Measurements from ENCODE around the gene ATG4A.

Gene ATG4A

DNA sequence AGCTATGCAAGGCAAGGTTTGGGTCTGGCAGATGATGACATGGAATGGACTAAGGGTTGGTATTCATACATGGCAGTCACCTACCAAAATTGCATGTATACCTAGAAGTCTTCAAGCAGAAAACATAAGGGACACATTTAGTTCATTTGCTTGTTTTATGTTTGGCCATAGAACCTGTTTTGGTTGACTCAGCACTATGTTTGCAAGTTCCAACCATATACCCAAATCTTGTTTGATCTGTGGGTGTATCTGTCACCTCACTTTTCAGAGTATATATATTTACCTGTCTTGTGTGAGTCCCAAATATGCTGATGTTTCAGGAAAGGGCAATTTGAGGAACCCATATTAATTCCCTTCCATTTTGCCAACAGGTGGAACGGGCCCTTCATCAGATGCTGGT lies 39.3 kb downstream of the ATG4A start:
- DNase-seq = no peak
- H3K27ac ChIP-seq (ENCODE audit: low read depth, low read length) = no peak overlapping the region
- H3K23ac ChIP-seq (ENCODE audit: low read length) = no peak overlapping the region
- H3K9ac ChIP-seq (ENCODE audit: low read length) = no peak overlapping the region
- WGBS (ENCODE audit: extremely low coverage, insufficient coverage, insufficient read length) = no CpG with 5 or more reads among the region's 1 CpG
- H3K4me3 ChIP-seq (ENCODE audit: low read depth, low read length) = no peak overlapping the region
- no peak overlapping the region for H4K91ac ChIP-seq (ENCODE audit: low read depth, low read length)
- no peak overlapping the region for H2BK12ac ChIP-seq (ENCODE audit: low read length)
- H3K4ac ChIP-seq (ENCODE audit: low read depth, low read length) = no peak overlapping the region
- H3K4me2 ChIP-seq (ENCODE audit: low read length) = no peak overlapping the region
- H4K8ac ChIP-seq (ENCODE audit: low read depth, low read length) = no peak overlapping the region
- H3K36me3 ChIP-seq (ENCODE audit: control insufficient read depth in 1 of 2, insufficient read depth in 2 of 2, low read length in 2 of 2) = peaks cover 0 to 2% of the 10 kb centered on the region in 2 experiments
- no peaks in the 10 kb centered on the region for H3K9me3 ChIP-seq (ENCODE audit: insufficient read depth, low read depth, low read length)
- H3K18ac ChIP-seq (ENCODE audit: low read length) = no peak overlapping the region
- no peaks in the 10 kb centered on the region for H3K79me1 ChIP-seq (ENCODE audit: low read length)
- no peaks in the 10 kb centered on the region for H3K79me2 ChIP-seq (ENCODE audit: control insufficient read depth, insufficient read depth, low read length, poor library complexity)
- no peak overlapping the region for H4K12ac ChIP-seq (ENCODE audit: low read depth, low read length)
- H3K4me1 ChIP-seq (ENCODE audit: control insufficient read depth in 1 of 2, insufficient read depth in 2 of 2, low read length in 2 of 2) = no peaks in the 10 kb centered on the region
- H2AFZ ChIP-seq (ENCODE audit: insufficient read depth, low read length, poor library complexity) = no peak overlapping the region
- no peak overlapping the region for H2BK120ac ChIP-seq (ENCODE audit: insufficient read depth, low read length, poor library complexity)
- H2BK5ac ChIP-seq (ENCODE audit: low read depth, low read length, poor library complexity) = no peak overlapping the region
- H3K14ac ChIP-seq (ENCODE audit: low read length) = no peak overlapping the region
- no peak overlapping the region for H2AK5ac ChIP-seq (ENCODE audit: low read length)
- no peaks in the 10 kb centered on the region for H3K27me3 ChIP-seq (ENCODE audit: insufficient read depth, low read length)

DNA sequence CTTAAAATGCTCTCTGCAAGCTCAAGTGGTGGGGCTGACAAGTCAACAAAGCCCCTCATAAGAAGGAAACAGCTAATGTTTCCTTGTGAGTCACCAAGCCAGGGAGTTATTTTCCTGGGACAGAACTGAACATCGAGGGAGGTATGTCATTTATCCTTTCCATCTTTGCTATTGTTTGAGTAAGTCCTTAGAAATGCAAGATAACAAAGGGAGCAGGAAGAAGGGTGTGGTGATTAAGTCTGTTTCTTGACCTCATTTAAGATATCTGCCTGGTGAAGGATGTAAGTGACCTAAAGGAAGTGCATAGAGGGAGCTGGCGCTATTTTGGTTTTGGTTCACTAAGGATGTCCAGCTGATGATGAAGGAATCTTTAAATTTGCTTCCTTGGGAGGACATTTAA lies 39.9 kb downstream of the ATG4A start:
- Histone ChIP-seq H2AK5ac (ENCODE audit: low read length) (no peak overlapping the region), H2BK12ac (ENCODE audit: low read length) (no peak overlapping the region), H3K36me3 (ENCODE audit: control insufficient read depth in 1 of 2, insufficient read depth in 2 of 2, low read length in 2 of 2) (peaks cover 0 to 2% of the 10 kb centered on the region in 2 experiments), H3K9ac (ENCODE audit: low read length) (no peak overlapping the region), H3K4me2 (ENCODE audit: low read length) (no peak overlapping the region), H3K27ac (ENCODE audit: low read depth, low read length) (no peak overlapping the region), H3K23ac (ENCODE audit: low read length) (no peak overlapping the region), H4K8ac (ENCODE audit: low read depth, low read length) (no peak overlapping the region), H3K79me2 (ENCODE audit: control insufficient read depth, insufficient read depth, low read length, poor library complexity) (no peaks in the 10 kb centered on the region), H3K9me3 (ENCODE audit: insufficient read depth, low read depth, low read length) (no peaks in the 10 kb centered on the region), H3K27me3 (ENCODE audit: insufficient read depth, low read length) (no peaks in the 10 kb centered on the region), H2BK5ac (ENCODE audit: low read depth, low read length, poor library complexity) (no peak overlapping the region), H4K12ac (ENCODE audit: low read depth, low read length) (no peak overlapping the region), H3K79me1 (ENCODE audit: low read length) (no peaks in the 10 kb centered on the region), H2AFZ (ENCODE audit: insufficient read depth, low read length, poor library complexity) (no peak overlapping the region), H3K4me1 (ENCODE audit: control insufficient read depth in 1 of 2, insufficient read depth in 2 of 2, low read length in 2 of 2) (no peaks in the 10 kb centered on the region), H2BK120ac (ENCODE audit: insufficient read depth, low read length, poor library complexity) (no peak overlapping the region), H3K4ac (ENCODE audit: low read depth, low read length) (no peak overlapping the region), H3K4me3 (ENCODE audit: low read depth, low read length) (no peak overlapping the region), H3K14ac (ENCODE audit: low read length) (no peak overlapping the region), H4K91ac (ENCODE audit: low read depth, low read length) (no peak overlapping the region), H3K18ac (ENCODE audit: low read length) (no peak overlapping the region)
- WGBS (ENCODE audit: extremely low coverage, insufficient coverage, insufficient read length) = no CpG with 5 or more reads among the region's 2 CpGs
- DNase-seq = peak; percentile 8 to 64

GRCh38 chrX:108132034-108132433 lies 40.5 kb downstream of the ATG4A start:
- Histone ChIP-seq H3K36me3 (ENCODE audit: control insufficient read depth in 1 of 2, insufficient read depth in 2 of 2, low read length in 2 of 2) (peaks cover 0 to 2% of the 10 kb centered on the region in 2 experiments), H3K4ac (ENCODE audit: low read depth, low read length) (no peak overlapping the region), H3K79me2 (ENCODE audit: control insufficient read depth, insufficient read depth, low read length, poor library complexity) (no peaks in the 10 kb centered on the region), H3K9me3 (ENCODE audit: insufficient read depth, low read depth, low read length) (no peaks in the 10 kb centered on the region), H4K12ac (ENCODE audit: low read depth, low read length) (no peak overlapping the region), H3K4me2 (ENCODE audit: low read length) (no peak overlapping the region), H2AFZ (ENCODE audit: insufficient read depth, low read length, poor library complexity) (no peak overlapping the region), H4K8ac (ENCODE audit: low read depth, low read length) (no peak overlapping the region), H3K23ac (ENCODE audit: low read length) (no peak overlapping the region), H3K27me3 (ENCODE audit: insufficient read depth, low read length) (no peaks in the 10 kb centered on the region), H3K79me1 (ENCODE audit: low read length) (no peaks in the 10 kb centered on the region), H3K4me3 (ENCODE audit: low read depth, low read length) (no peak overlapping the region), H2AK5ac (ENCODE audit: low read length) (no peak overlapping the region), H3K27ac (ENCODE audit: low read depth, low read length) (no peak overlapping the region), H4K91ac (ENCODE audit: low read depth, low read length) (no peak overlapping the region), H2BK120ac (ENCODE audit: insufficient read depth, low read length, poor library complexity) (no peak overlapping the region), H2BK12ac (ENCODE audit: low read length) (no peak overlapping the region), H3K14ac (ENCODE audit: low read length) (no peak overlapping the region), H2BK5ac (ENCODE audit: low read depth, low read length, poor library complexity) (no peak overlapping the region), H3K9ac (ENCODE audit: low read length) (no peak overlapping the region), H3K18ac (ENCODE audit: low read length) (no peak overlapping the region), H3K4me1 (ENCODE audit: control insufficient read depth in 1 of 2, insufficient read depth in 2 of 2, low read length in 2 of 2) (no peaks in the 10 kb centered on the region)
- DNase-seq = no peak
- WGBS (ENCODE audit: extremely low coverage, insufficient coverage, insufficient read length) = no CpG with 5 or more reads among the region's 8 CpGs

GRCh38 chrX:108132876-108133275 lies 41.3 kb downstream of the ATG4A start:
- Histone ChIP-seq H3K14ac (ENCODE audit: low read length) (no peak overlapping the region), H3K18ac (ENCODE audit: low read length) (no peak overlapping the region), H3K9me3 (ENCODE audit: insufficient read depth, low read depth, low read length) (no peaks in the 10 kb centered on the region), H3K4me2 (ENCODE audit: low read length) (no peak overlapping the region), H3K4me3 (ENCODE audit: low read depth, low read length) (no peak overlapping the region), H3K27ac (ENCODE audit: low read depth, low read length) (no peak overlapping the region), H3K23ac (ENCODE audit: low read length) (no peak overlapping the region), H2AFZ (ENCODE audit: insufficient read depth, low read length, poor library complexity) (no peak overlapping the region), H4K12ac (ENCODE audit: low read depth, low read length) (no peak overlapping the region), H3K4me1 (ENCODE audit: control insufficient read depth in 1 of 2, insufficient read depth in 2 of 2, low read length in 2 of 2) (no peaks in the 10 kb centered on the region), H3K27me3 (ENCODE audit: insufficient read depth, low read length) (no peaks in the 10 kb centered on the region), H2AK5ac (ENCODE audit: low read length) (no peak overlapping the region), H2BK120ac (ENCODE audit: insufficient read depth, low read length, poor library complexity) (no peak overlapping the region), H3K79me2 (ENCODE audit: control insufficient read depth, insufficient read depth, low read length, poor library complexity) (no peaks in the 10 kb centered on the region), H4K91ac (ENCODE audit: low read depth, low read length) (no peak overlapping the region), H2BK5ac (ENCODE audit: low read depth, low read length, poor library complexity) (no peak overlapping the region), H3K36me3 (ENCODE audit: control insufficient read depth in 1 of 2, insufficient read depth in 2 of 2, low read length in 2 of 2) (peaks cover 0 to 2% of the 10 kb centered on the region in 2 experiments), H2BK12ac (ENCODE audit: low read length) (no peak overlapping the region), H3K9ac (ENCODE audit: low read length) (no peak overlapping the region), H3K79me1 (ENCODE audit: low read length) (no peaks in the 10 kb centered on the region), H4K8ac (ENCODE audit: low read depth, low read length) (no peak overlapping the region), H3K4ac (ENCODE audit: low read depth, low read length) (no peak overlapping the region)
- DNase-seq = no peak
- no CpG with 5 or more reads among the region's 2 CpGs for WGBS (ENCODE audit: extremely low coverage, insufficient coverage, insufficient read length)

All from trophoblast cell (in vitro differentiated cells and primary cell).